Mucosa of stomach (tissue), 1 donor: ENCODE results near the gene NUP214.
"Not testable (repeated sequence)": the region's sequence is repeated elsewhere in the genome, so short reads cannot be mapped to it uniquely, and the experiment has no call there.

Experiments
- H3K27me3 ChIP-seq: one replicate; pipeline ENCODE4 v1.7.0; 2013; ENCODE audit warnings: mild to moderate bottlenecking, low read length; ENCODE audit not compliant: control insufficient read depth, insufficient read depth
- H3K36me3 ChIP-seq: one replicate; pipeline ENCODE4 v1.7.0; 2013; ENCODE audit warnings: low read length; ENCODE audit not compliant: control insufficient read depth, insufficient read depth
- H3K4me1 ChIP-seq: one replicate; pipeline ENCODE4 v1.7.0; 2013; ENCODE audit warnings: mild to moderate bottlenecking, low read length; ENCODE audit not compliant: control insufficient read depth, insufficient read depth
- H3K4me3 ChIP-seq: one replicate; pipeline ENCODE4 v1.7.0; 2013; ENCODE audit warnings: low read length
- H3K9ac ChIP-seq: one replicate; pipeline ENCODE4 v1.7.0; 2013; ENCODE audit warnings: mild to moderate bottlenecking, low read length, moderate library complexity
- H3K9me3 ChIP-seq: one replicate; pipeline ENCODE4 v1.7.0; 2013; ENCODE audit warnings: mild to moderate bottlenecking, low read length, moderate library complexity; ENCODE audit not compliant: control insufficient read depth
- donor health status: Pancreatic carcinoma.

The NUP214 gene

GRCh38 chr9:131112374-131113154 is 12.8 kb upstream of the NUP214 start:
- H3K4me1 ChIP-seq: no peaks in the 10 kb centered on the region
- H3K4me3 ChIP-seq: no peak overlapping the region

GRCh38 chr9:131113655-131114054 is 11.7 kb upstream of the NUP214 start:
- no peak overlapping the region for H3K9ac ChIP-seq
- H3K36me3 ChIP-seq: no peaks in the 10 kb centered on the region
- no peaks in the 10 kb centered on the region for H3K27me3 ChIP-seq
- no peaks in the 10 kb centered on the region for H3K9me3 ChIP-seq
- H3K4me3 ChIP-seq: no peak overlapping the region
- H3K4me1 ChIP-seq: no peaks in the 10 kb centered on the region

More at GRCh38 chr9:131112374-131113154, 12.8 kb upstream of the NUP214 start:
- no peaks in the 10 kb centered on the region for H3K9me3 ChIP-seq
- H3K36me3 ChIP-seq: no peaks in the 10 kb centered on the region
- H3K9ac ChIP-seq: no peak overlapping the region
- H3K27me3 ChIP-seq: no peaks in the 10 kb centered on the region

- Histone ChIP-seq H3K27me3 (no peaks in the 10 kb centered on the region), H3K4me1 (no peaks in the 10 kb centered on the region), H3K9me3 (no peaks in the 10 kb centered on the region), H3K36me3 (no peaks in the 10 kb centered on the region), H3K4me3 (no peak overlapping the region), H3K9ac (no peak overlapping the region)
Observed at GRCh38 chr9:131114084-131114535, 11.3 kb upstream of the NUP214 start.

GRCh38 chr9:131115360-131115742 is 10.0 kb upstream of the NUP214 start:
- H3K9me3 ChIP-seq, H3K36me3 ChIP-seq: not testable (repeated sequence)

GRCh38 chr9:131116281-131117120 is 8.9 kb upstream of the NUP214 start:
- Histone ChIP-seq H3K4me1 (no peaks in the 10 kb centered on the region), H3K9me3 (no peaks in the 10 kb centered on the region), H3K36me3 (no peaks in the 10 kb centered on the region), H3K27me3 (no peaks in the 10 kb centered on the region), H3K9ac (no peak overlapping the region), H3K4me3 (no peak overlapping the region)

More at GRCh38 chr9:131115360-131115742, 10.0 kb upstream of the NUP214 start:
- not testable (repeated sequence) for H3K27me3 ChIP-seq, H3K4me1 ChIP-seq, H3K9ac ChIP-seq, H3K4me3 ChIP-seq

GRCh38 chr9:131117121-131117761 is 8.1 kb upstream of the NUP214 start:
- no peaks in the 10 kb centered on the region for H3K4me1 ChIP-seq
- no peak overlapping the region for H3K9ac ChIP-seq
- no peak overlapping the region for H3K4me3 ChIP-seq
- H3K36me3 ChIP-seq: no peaks in the 10 kb centered on the region
- H3K27me3 ChIP-seq: no peaks in the 10 kb centered on the region
- H3K9me3 ChIP-seq: no peaks in the 10 kb centered on the region

GRCh38 chr9:131117762-131118145 is 7.6 kb upstream of the NUP214 start:
- Histone ChIP-seq H3K36me3 (no peaks in the 10 kb centered on the region), H3K9me3 (no peaks in the 10 kb centered on the region), H3K9ac (no peak overlapping the region), H3K4me3 (no peak overlapping the region), H3K27me3 (no peaks in the 10 kb centered on the region), H3K4me1 (no peaks in the 10 kb centered on the region)

GRCh38 chr9:131119600-131119999 is 5.8 kb upstream of the NUP214 start:
- H3K4me3 ChIP-seq: no peak overlapping the region
- H3K36me3 ChIP-seq: no peaks in the 10 kb centered on the region
- H3K4me1 ChIP-seq: peaks cover 1% of the 10 kb centered on the region
- H3K9me3 ChIP-seq: no peaks in the 10 kb centered on the region
- no peaks in the 10 kb centered on the region for H3K27me3 ChIP-seq
- no peak overlapping the region for H3K9ac ChIP-seq

GRCh38 chr9:131120620-131121228 is 4.7 kb upstream of the NUP214 start:
- Histone ChIP-seq H3K9me3 (no peaks in the 10 kb centered on the region), H3K4me3 (no peak overlapping the region), H3K4me1 (peaks cover 3% of the 10 kb centered on the region), H3K36me3 (no peaks in the 10 kb centered on the region), H3K9ac (no peak overlapping the region), H3K27me3 (no peaks in the 10 kb centered on the region)

- Histone ChIP-seq H3K4me3 (no peak overlapping the region), H3K9ac (no peak overlapping the region), H3K36me3 (no peaks in the 10 kb centered on the region), H3K4me1 (peaks cover 3% of the 10 kb centered on the region), H3K9me3 (no peaks in the 10 kb centered on the region), H3K27me3 (no peaks in the 10 kb centered on the region)
Observed at GRCh38 chr9:131121346-131121745, 4.0 kb upstream of the NUP214 start.

- H3K4me1 ChIP-seq: peaks cover 3% of the 10 kb centered on the region
- H3K9ac ChIP-seq: no peak overlapping the region
- H3K9me3 ChIP-seq: no peaks in the 10 kb centered on the region
- H3K36me3 ChIP-seq: no peaks in the 10 kb centered on the region
- H3K4me3 ChIP-seq: no peak overlapping the region
- no peaks in the 10 kb centered on the region for H3K27me3 ChIP-seq
Observed at GRCh38 chr9:131122158-131122557, 3.2 kb upstream of the NUP214 start.

GRCh38 chr9:131125038-131125287 is 423 bp upstream of the NUP214 start:
- Histone ChIP-seq H3K36me3 (no peaks in the 10 kb centered on the region), H3K27me3 (no peaks in the 10 kb centered on the region), H3K4me1 (peaks cover 3% of the 10 kb centered on the region), H3K9me3 (no peaks in the 10 kb centered on the region), H3K4me3 (peak overlapping the region; percentile 59), H3K9ac (peak overlapping the region; percentile 81)
